Measurements from ENCODE around the gene BTBD19.
A peak's percentile ranks its signal among the peaks of the same experiment; 100 is the strongest.

The BTBD19 gene

GRCh38 chr1:44817307-44817706 lies 9.0 kb downstream of the BTBD19 start:
- peak; percentile 38 for DNase-seq
- peaks cover 23 to 32% of the 10 kb centered on the region in 2 experiments for H3K36me3 ChIP-seq (ENCODE audit: control insufficient read depth in 1 of 2, insufficient read depth in 2 of 2, low read depth in 1 of 2, low read length in 2 of 2)
- no peak overlapping the region for H3K9ac ChIP-seq (ENCODE audit: low read length)
- H2BK5ac ChIP-seq (ENCODE audit: low read depth, low read length, poor library complexity, severe bottlenecking), result no peak overlapping the region
- H3K27ac ChIP-seq (ENCODE audit: low read length, poor library complexity, severe bottlenecking), result no peak overlapping the region
- no peak overlapping the region for H2AK5ac ChIP-seq (ENCODE audit: low read length, severe bottlenecking)
- no peak overlapping the region for H3K23ac ChIP-seq (ENCODE audit: low read length in 2 of 2)
- H3K18ac ChIP-seq (ENCODE audit: low read depth in 1 of 2, low read length in 2 of 2), result peak overlapping the region in 1 of 2 experiments; percentile 14
- no peaks in the 10 kb centered on the region for H3K9me3 ChIP-seq (ENCODE audit: control insufficient read depth, low read length)
- H2BK12ac ChIP-seq (ENCODE audit: low read length in 2 of 2), result no peak overlapping the region
- H3K14ac ChIP-seq (ENCODE audit: low read length in 2 of 2), result no peak overlapping the region
- no peak overlapping the region for H3K4me2 ChIP-seq (ENCODE audit: low read length, poor library complexity, severe bottlenecking)
- H3K4me3 ChIP-seq (ENCODE audit: insufficient read depth in 1 of 2, low read depth in 1 of 2, low read length in 2 of 2), result no peak overlapping the region
- no peak overlapping the region for H3K4ac ChIP-seq (ENCODE audit: low read depth in 1 of 2, low read length in 2 of 2)
- H3K4me1 ChIP-seq (ENCODE audit: control insufficient read depth, insufficient read depth, low read depth, low read length), result peaks cover 21% of the 10 kb centered on the region
- H2BK120ac ChIP-seq (ENCODE audit: low read depth, low read length), result no peak overlapping the region
- H3K79me1 ChIP-seq (replicated peaks; ENCODE audit: low read length, poor library complexity, severe bottlenecking), result peaks cover 4% of the 10 kb centered on the region
- H4K8ac ChIP-seq (ENCODE audit: low read length), result no peak overlapping the region
- no peak overlapping the region for H2BK15ac ChIP-seq (ENCODE audit: low read depth, poor library complexity, severe bottlenecking)
- 97% methylated on average over 2 of the region's 2 CpGs for WGBS
- H3K27me3 ChIP-seq (ENCODE audit: control insufficient read depth in 1 of 2, insufficient read depth in 1 of 2, low read length in 2 of 2), result no peaks in the 10 kb centered on the region
- H2AFZ ChIP-seq (ENCODE audit: low read depth, low read length), result no peak overlapping the region
- H4K91ac ChIP-seq (ENCODE audit: low read length), result no peak overlapping the region

- Histone ChIP-seq H2AFZ (ENCODE audit: low read depth, low read length) (no peak overlapping the region), H2BK15ac (ENCODE audit: low read depth, poor library complexity, severe bottlenecking) (no peak overlapping the region), H3K4me1 (ENCODE audit: control insufficient read depth, insufficient read depth, low read depth, low read length) (peaks cover 20% of the 10 kb centered on the region), H3K14ac (ENCODE audit: low read length in 2 of 2) (peak overlapping the region in 1 of 2 experiments; percentile 37), H2BK120ac (ENCODE audit: low read depth, low read length) (no peak overlapping the region), H3K79me1 (replicated peaks; ENCODE audit: low read length, poor library complexity, severe bottlenecking) (peaks cover 4% of the 10 kb centered on the region), H3K18ac (ENCODE audit: low read depth in 1 of 2, low read length in 2 of 2) (peak overlapping the region; percentile 14 to 77), H3K27me3 (ENCODE audit: control insufficient read depth in 1 of 2, insufficient read depth in 1 of 2, low read length in 2 of 2) (no peaks in the 10 kb centered on the region), H3K36me3 (ENCODE audit: control insufficient read depth in 1 of 2, insufficient read depth in 2 of 2, low read depth in 1 of 2, low read length in 2 of 2) (peaks cover 17 to 29% of the 10 kb centered on the region in 2 experiments), H3K9me3 (ENCODE audit: control insufficient read depth, low read length) (no peaks in the 10 kb centered on the region), H3K4me3 (ENCODE audit: insufficient read depth in 1 of 2, low read depth in 1 of 2, low read length in 2 of 2) (no peak overlapping the region), H3K9ac (ENCODE audit: low read length) (peak overlapping the region; percentile 9), H3K27ac (ENCODE audit: low read length, poor library complexity, severe bottlenecking) (no peak overlapping the region), H4K8ac (ENCODE audit: low read length) (peak overlapping the region; percentile 36), H2BK5ac (ENCODE audit: low read depth, low read length, poor library complexity, severe bottlenecking) (no peak overlapping the region), H3K23ac (ENCODE audit: low read length in 2 of 2) (no peak overlapping the region), H4K91ac (ENCODE audit: low read length) (no peak overlapping the region), H2BK12ac (ENCODE audit: low read length in 2 of 2) (peak overlapping the region; percentile 11 to 29), H3K4me2 (ENCODE audit: low read length, poor library complexity, severe bottlenecking) (no peak overlapping the region), H3K4ac (ENCODE audit: low read depth in 1 of 2, low read length in 2 of 2) (no peak overlapping the region), H2AK5ac (ENCODE audit: low read length, severe bottlenecking) (no peak overlapping the region)
- DNase-seq, result no peak
- WGBS, result 99% methylated on average over 10 of the region's 11 CpGs
These were observed 9.6 kb downstream of the BTBD19 start for GRCh38 chr1:44817771-44818495.

GRCh38 chr1:44819196-44819607 lies 10.9 kb downstream of the BTBD19 start:
- Histone ChIP-seq H3K14ac (ENCODE audit: low read length in 2 of 2) (no peak overlapping the region), H3K36me3 (ENCODE audit: control insufficient read depth in 1 of 2, insufficient read depth in 2 of 2, low read depth in 1 of 2, low read length in 2 of 2) (peaks cover 10 to 23% of the 10 kb centered on the region in 2 experiments), H3K18ac (ENCODE audit: low read depth in 1 of 2, low read length in 2 of 2) (no peak overlapping the region), H2BK15ac (ENCODE audit: low read depth, poor library complexity, severe bottlenecking) (no peak overlapping the region), H2BK5ac (ENCODE audit: low read depth, low read length, poor library complexity, severe bottlenecking) (no peak overlapping the region), H3K27me3 (ENCODE audit: control insufficient read depth in 1 of 2, insufficient read depth in 1 of 2, low read length in 2 of 2) (no peaks in the 10 kb centered on the region), H2BK12ac (ENCODE audit: low read length in 2 of 2) (no peak overlapping the region), H3K4me3 (ENCODE audit: insufficient read depth in 1 of 2, low read depth in 1 of 2, low read length in 2 of 2) (peak overlapping the region in 1 of 2 experiments; percentile 59), H3K4ac (ENCODE audit: low read depth in 1 of 2, low read length in 2 of 2) (no peak overlapping the region), H4K91ac (ENCODE audit: low read length) (no peak overlapping the region), H2AK5ac (ENCODE audit: low read length, severe bottlenecking) (no peak overlapping the region), H2AFZ (ENCODE audit: low read depth, low read length) (no peak overlapping the region), H3K23ac (ENCODE audit: low read length in 2 of 2) (no peak overlapping the region), H3K4me2 (ENCODE audit: low read length, poor library complexity, severe bottlenecking) (peak overlapping the region; percentile 30), H2BK120ac (ENCODE audit: low read depth, low read length) (no peak overlapping the region), H3K79me1 (replicated peaks; ENCODE audit: low read length, poor library complexity, severe bottlenecking) (no peaks in the 10 kb centered on the region), H4K8ac (ENCODE audit: low read length) (no peak overlapping the region), H3K9ac (ENCODE audit: low read length) (peak overlapping the region; percentile 90), H3K27ac (ENCODE audit: low read length, poor library complexity, severe bottlenecking) (peak overlapping the region; percentile 72), H3K4me1 (ENCODE audit: control insufficient read depth, insufficient read depth, low read depth, low read length) (peaks cover 14% of the 10 kb centered on the region), H3K9me3 (ENCODE audit: control insufficient read depth, low read length) (no peaks in the 10 kb centered on the region)
- DNase-seq, result peak; percentile 98
- WGBS, result 5% methylated on average over 13 of the region's 13 CpGs

- 2% methylated on average over 31 of the region's 33 CpGs for WGBS
- H3K4me2 ChIP-seq (ENCODE audit: low read length, poor library complexity, severe bottlenecking), result peak overlapping the region; percentile 83
These were observed 11.4 kb downstream of the BTBD19 start for GRCh38 chr1:44819608-44820327.

More at GRCh38 chr1:44819608-44820327, 11.4 kb downstream of the BTBD19 start:
- Histone ChIP-seq H3K27me3 (ENCODE audit: control insufficient read depth in 1 of 2, insufficient read depth in 1 of 2, low read length in 2 of 2) (no peaks in the 10 kb centered on the region), H3K79me1 (replicated peaks; ENCODE audit: low read length, poor library complexity, severe bottlenecking) (no peaks in the 10 kb centered on the region), H2BK15ac (ENCODE audit: low read depth, poor library complexity, severe bottlenecking) (peak overlapping the region; percentile 74), H4K8ac (ENCODE audit: low read length) (peak overlapping the region; percentile 96), H2AK5ac (ENCODE audit: low read length, severe bottlenecking) (peak overlapping the region; percentile 66), H3K36me3 (ENCODE audit: control insufficient read depth in 1 of 2, insufficient read depth in 2 of 2, low read depth in 1 of 2, low read length in 2 of 2) (peaks cover 6 to 21% of the 10 kb centered on the region in 2 experiments), H3K18ac (ENCODE audit: low read depth in 1 of 2, low read length in 2 of 2) (peak overlapping the region; percentile 98 to 99), H3K14ac (ENCODE audit: low read length in 2 of 2) (peak overlapping the region in 1 of 2 experiments; percentile 76), H2BK12ac (ENCODE audit: low read length in 2 of 2) (peak overlapping the region; percentile 11 to 50), H3K9me3 (ENCODE audit: control insufficient read depth, low read length) (no peaks in the 10 kb centered on the region), H3K23ac (ENCODE audit: low read length in 2 of 2) (no peak overlapping the region), H2AFZ (ENCODE audit: low read depth, low read length) (peak overlapping the region; percentile 75), H3K4ac (ENCODE audit: low read depth in 1 of 2, low read length in 2 of 2) (peak overlapping the region; percentile 82 to 90), H3K27ac (ENCODE audit: low read length, poor library complexity, severe bottlenecking) (peak overlapping the region; percentile 97), H3K4me1 (ENCODE audit: control insufficient read depth, insufficient read depth, low read depth, low read length) (peaks cover 14% of the 10 kb centered on the region), H4K91ac (ENCODE audit: low read length) (peak overlapping the region; percentile 100), H3K9ac (ENCODE audit: low read length) (peak overlapping the region; percentile 90), H2BK5ac (ENCODE audit: low read depth, low read length, poor library complexity, severe bottlenecking) (peak overlapping the region; percentile 100), H3K4me3 (ENCODE audit: insufficient read depth in 1 of 2, low read depth in 1 of 2, low read length in 2 of 2) (peak overlapping the region; percentile 58 to 76), H2BK120ac (ENCODE audit: low read depth, low read length) (peak overlapping the region; percentile 29)
- DNase-seq, result peak; percentile 97

Measured in mesenchymal stem cell (in vitro differentiated cells and primary cell).